ENCODE measurements around the gene PABPC3.

Gene PABPC3

GRCh38 chr13:25112695-25113255, 16.8 kb downstream of the PABPC3 start:
- DNase-seq = no peak

DNA sequence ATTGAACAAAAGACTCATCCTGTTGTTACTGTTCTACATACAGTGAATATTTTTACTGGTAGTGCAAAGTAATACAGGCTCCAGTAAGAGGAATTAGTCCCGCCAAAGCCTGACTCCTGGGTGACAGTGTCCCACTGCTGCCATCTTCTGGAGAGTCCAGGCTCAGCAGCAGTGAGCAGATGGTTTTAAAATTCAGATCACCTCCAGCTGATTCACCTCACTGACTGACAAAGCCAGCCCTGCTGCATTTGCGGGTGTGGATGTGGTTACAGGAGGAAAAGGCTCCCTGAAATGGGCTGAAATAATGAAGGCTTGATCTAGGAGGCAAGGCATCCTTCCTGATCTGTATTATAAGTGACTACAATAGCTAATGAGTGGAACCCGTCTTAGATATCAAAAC, 18.3 kb downstream of the PABPC3 start:
- peak; percentile 71 for DNase-seq

GRCh38 chr13:25116044-25116443, 20.1 kb downstream of the PABPC3 start:
- no peak for DNase-seq

- DNase-seq = no peak
These were observed 21.4 kb downstream of the PABPC3 start for GRCh38 chr13:25117312-25117711.

DNA sequence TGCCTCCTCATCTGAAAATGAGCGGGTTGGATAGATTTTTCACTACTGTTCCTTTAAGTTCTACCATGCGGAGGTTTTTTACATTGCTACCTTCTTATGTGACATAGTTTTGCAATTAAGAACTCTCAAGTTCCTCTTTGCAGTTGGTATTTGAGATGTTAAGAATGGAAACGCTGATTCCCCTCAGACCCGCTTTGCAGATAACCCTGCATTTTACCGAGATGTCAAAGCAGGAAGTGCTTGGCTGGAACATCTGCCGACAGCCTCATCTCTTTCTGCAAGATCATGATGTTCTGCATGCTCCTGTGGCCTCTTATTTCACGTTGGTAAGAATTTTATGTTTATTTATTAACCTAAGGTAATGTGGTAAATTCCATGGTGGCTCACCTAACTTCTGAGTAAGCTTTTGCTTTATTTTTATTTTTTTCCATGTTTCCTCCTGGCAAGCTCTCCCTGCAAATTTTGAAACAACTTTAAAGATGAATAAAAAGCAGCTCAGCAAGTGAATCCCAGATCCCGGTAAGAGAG, 22.5 kb downstream of the PABPC3 start:
- DNase-seq = no peak

DNA sequence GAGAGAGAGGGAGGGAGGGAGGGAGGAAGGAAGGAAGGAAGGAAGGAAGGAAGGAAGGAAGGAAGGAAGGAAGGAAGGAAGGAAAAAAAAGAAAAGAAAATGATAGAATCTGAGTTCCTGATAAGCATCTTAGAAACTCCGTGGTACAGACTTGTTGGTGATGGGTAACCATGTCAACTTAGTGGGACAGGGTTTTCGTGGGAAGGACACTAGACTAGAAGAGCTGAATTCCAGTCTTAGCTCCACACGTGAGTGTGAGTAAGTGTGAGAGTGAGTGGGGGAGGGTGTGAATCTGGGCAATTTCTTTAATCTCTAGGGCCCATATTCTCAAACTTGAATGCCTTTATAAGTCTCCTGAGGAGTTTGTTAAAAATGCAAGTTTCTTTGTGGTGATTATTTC, 35.0 kb downstream of the PABPC3 start:
- no peak for DNase-seq

DNA sequence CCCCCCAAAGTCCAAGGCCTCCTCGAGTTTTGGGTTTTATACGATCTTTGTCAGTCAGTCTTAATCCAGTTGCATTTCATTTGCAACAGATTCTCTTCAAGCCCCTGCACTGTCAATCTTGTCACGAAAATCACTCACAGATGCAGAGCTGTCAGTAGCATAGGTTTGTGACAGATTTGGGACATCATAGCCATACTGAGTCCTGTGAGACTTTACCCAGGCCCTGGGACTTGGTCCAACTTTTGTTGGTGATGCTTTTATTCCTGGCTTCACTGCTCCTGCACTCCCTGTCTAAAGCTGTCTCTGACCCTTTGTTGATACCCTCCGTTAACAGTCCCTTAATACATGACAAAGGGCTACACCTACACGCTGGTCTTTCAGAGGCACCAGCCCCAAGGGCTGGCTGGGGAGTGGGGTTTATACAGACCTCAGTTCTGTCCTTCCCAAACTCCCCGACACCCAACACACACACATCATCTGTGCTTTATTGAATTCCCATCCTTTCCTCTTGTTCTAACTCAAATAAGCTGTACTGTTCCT, 36.0 kb downstream of the PABPC3 start:
- no peak for DNase-seq

DNA sequence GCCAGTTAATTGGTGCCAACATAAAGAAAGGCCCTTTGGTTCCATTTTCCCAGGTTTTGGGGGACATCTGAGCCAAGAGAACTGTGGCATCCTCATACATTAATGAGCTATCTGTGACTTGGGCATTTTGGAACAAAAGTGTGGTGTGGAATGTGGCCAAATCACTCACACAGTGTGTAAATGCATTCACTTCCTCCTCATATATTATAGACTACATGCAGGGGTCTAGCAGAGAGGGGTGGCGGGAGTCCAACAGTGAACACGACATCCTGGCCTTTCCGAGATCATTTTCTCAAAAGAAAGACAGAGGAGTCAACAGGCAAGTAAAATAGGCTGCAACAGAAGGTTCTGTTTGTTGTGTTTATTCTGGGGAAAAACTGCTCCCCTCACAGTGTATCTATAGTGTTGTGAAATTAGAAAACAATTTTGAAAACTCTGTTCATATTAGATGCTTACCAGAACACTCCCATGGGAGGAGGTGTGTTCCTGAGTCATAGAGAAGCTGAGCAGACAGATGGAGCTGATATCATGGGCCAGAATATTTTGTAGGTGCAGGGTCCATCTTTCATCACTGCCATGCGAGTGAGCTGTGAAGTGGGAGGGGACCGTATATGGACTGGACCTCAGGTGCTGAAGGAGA, 36.9 kb downstream of the PABPC3 start:
- no peak for DNase-seq

GRCh38 chr13:25135896-25136295, 40.0 kb downstream of the PABPC3 start:
- DNase-seq = no peak

DNA sequence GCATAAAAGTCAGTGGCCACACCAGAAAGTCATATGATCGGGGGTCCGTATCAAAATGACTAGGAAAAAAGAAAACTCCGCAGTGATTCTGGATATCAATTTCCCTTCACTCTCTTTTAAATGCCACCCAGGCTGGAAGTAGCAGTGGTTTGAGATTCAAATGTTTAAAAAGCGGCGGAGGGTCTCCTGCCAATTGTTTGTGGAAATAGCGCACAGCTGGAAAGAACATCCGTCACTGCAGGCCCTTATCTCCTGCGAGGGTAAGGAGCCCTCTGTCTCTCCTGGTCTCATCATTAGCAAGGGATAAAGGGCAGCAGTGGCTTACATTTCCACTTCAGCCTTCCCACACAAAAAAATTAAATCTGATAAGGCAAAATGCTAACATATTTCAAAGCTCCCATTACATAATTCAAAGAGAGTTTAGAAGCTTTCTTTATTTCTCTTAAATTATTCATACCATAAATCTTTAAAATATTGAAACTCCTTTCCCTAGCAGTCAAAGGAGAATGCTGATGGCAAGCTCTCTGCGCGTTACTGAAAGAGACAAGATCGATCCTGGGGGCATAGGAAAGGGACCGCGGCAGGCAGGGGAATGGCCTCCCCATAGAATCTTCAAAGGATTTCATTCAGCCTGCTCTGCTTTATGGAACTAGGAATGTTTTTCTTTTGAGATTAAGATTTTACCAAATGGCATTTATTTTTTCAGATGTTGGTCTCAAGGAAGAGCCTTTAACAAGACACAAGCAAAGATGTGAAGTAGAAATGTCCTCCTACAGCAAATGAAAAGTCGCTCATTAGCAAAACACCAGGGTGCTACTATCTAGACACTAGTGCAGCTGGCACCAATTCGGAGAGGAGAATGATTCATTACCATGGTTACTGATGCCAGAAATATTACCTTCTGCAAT, 41.2 kb downstream of the PABPC3 start:
- peak; percentile 55 for DNase-seq

GRCh38 chr13:25137788-25138115, 41.8 kb downstream of the PABPC3 start:
- DNase-seq = no peak

- DNase-seq = no peak
These were observed 45.1 kb downstream of the PABPC3 start for GRCh38 chr13:25141042-25141441.

DNA sequence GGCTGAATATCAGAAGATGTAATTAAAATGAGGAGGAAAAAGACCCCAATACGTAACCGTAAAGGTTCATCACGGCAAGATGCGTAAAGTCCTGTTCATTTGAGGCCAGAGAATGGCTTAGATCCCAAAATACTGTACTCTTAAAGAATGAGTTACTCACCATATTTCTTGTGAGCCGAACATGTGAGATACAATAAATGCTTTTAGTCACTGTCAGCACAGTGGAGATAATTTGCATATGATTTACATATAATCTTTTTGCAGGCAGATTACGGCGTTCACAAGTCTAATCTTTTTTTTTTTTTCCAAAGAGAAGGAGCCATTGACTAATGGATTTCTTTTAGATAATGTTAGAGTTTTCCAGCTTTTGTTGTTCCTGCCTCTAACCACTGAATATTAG, 47.8 kb downstream of the PABPC3 start:
- no peak for DNase-seq

DNA sequence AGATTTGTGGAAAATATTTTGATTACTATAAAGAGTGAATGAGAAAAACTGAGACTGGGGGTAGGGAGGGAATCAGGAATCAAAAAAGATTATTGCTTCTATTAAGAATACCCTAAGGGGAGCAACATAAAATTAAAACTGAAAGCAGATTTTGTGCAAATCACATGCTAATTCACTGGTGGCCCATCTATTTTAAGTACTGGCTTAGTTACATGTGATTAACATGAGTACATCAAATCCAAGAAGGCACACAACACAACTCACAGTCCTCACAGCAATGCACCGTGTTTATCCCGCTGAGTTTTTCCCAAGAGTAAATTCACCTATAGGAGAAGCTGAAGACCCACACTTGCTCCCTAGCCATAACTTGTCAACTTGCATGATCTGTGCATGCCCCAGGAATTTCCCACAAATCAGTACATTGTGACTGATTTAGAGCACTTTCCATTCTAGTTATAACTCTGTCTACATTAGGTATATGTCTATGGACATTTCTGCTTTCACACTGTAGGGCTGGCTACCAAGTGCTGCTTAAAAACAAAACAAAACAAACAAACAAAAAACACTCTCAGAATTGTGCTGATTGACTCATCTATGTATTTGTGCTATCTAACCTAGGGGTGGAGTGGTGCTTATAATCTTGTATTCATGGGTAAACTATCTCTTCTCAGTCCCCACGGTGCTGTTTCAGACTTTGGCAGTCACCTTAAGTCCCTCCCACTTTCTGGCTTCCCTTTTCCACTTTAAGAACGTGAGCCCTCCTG, 51.9 kb downstream of the PABPC3 start:
- no peak for DNase-seq

- DNase-seq = no peak
These were observed 52.5 kb downstream of the PABPC3 start for GRCh38 chr13:25148402-25148771.

All from COR-L47 (cell line).